NT2/D1 (cell line): ENCODE measurements around the gene ENO1.
"Not testable (repeated sequence)": the region's sequence is repeated elsewhere in the genome, so short reads cannot be mapped to it uniquely, and the experiment has no call there.

Source experiments
- DNase-seq: peaks from one replicate; pipeline ENCODE4 v3.0.0-alpha.2; 2011; ENCODE audit warnings: low read depth, low spot score
- H3K27me3 ChIP-seq: 2 replicates; pipeline ENCODE4 v1.6.0; 2011; ENCODE audit warnings: mild to moderate bottlenecking; ENCODE audit not compliant: insufficient read length, insufficient read depth
- H3K36me3 ChIP-seq: 2 replicates; pipeline ENCODE4 v1.6.1; 2011; ENCODE audit warnings: mild to moderate bottlenecking, low read length, mixed read lengths; ENCODE audit not compliant: insufficient read depth, insufficient read length
- H3K4me1 ChIP-seq: 2 replicates; pipeline ENCODE4 v1.5.1; 2011; ENCODE audit not compliant: insufficient read depth, insufficient read length
- H3K4me3 ChIP-seq: 2 replicates; pipeline ENCODE4 v1.5.1; 2011; ENCODE audit warnings: low read depth; ENCODE audit not compliant: insufficient read length
- H3K9ac ChIP-seq: 2 replicates; pipeline ENCODE4 v1.6.0; 2011; ENCODE audit warnings: low read depth; ENCODE audit not compliant: insufficient read length
- H3K9me3 ChIP-seq: 2 replicates; pipeline ENCODE4 v1.5.1; 2011; ENCODE audit warnings: mild to moderate bottlenecking, low read length; ENCODE audit not compliant: insufficient read depth
- SUZ12 ChIP-seq: IDR thresholded peaks from 2 replicates; pipeline ENCODE4 v1.6.1; 2011; ENCODE audit not compliant: insufficient read length, insufficient read depth; ENCODE audit errors: extremely low read depth
- YY1 ChIP-seq: IDR thresholded peaks from 2 replicates; pipeline ENCODE4 v1.6.1; 2011; ENCODE audit not compliant: insufficient read length, insufficient read depth
- ZNF274 ChIP-seq: IDR thresholded peaks from 2 replicates; pipeline ENCODE4 v1.6.1; 2011; ENCODE audit warnings: mild to moderate bottlenecking, low read depth, low read length

ENO1 gene

GRCh38 chr1:8889925-8890785 is 11.7 kb upstream of the ENO1 start:
- peaks cover 4% of the 10 kb centered on the region for H3K4me1 ChIP-seq
- H3K9me3 ChIP-seq = no peaks in the 10 kb centered on the region
- H3K36me3 ChIP-seq = no peaks in the 10 kb centered on the region
- H3K27me3 ChIP-seq = no peaks in the 10 kb centered on the region
- H3K4me3 ChIP-seq = no peak overlapping the region
- H3K9ac ChIP-seq = no peak overlapping the region
- TF ChIP-seq YY1 (no peak), ZNF274 (no peak), SUZ12 (no peak)
- no peak for DNase-seq

DNA sequence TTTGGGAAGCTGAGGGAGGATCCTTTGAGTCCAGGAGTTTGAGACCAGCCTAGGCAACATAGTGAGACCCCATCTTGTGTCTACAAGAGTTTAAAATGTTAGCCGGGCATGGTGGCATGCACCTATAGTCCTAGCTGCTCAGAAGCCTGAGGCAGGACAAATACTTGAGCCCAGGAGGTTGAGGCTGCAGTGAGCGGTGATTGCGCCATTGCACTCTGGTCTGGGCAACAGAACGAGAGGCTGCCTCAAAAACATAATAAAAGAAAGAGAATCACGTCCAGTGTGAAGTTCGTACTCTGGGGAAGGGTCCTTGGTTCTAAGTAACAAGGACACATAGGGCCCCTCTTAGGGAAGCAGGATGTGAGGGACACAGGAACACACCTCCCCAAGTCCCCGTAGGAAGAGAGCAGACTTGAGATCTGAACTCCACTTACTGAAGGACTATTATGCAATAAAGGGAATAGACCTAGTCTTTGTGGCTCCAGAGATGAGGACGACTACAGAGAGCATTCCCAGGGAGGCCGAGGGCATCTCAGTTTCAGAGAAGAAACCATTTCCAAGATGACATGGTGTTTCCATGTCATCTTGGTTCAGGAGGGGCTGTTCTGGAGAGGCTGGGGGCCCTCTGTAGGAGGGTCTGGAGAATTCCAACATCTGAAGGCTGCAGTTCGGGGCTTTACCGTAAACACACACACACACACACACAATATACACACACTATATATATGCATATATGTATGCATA is 10.8 kb upstream of the ENO1 start:
- Histone ChIP-seq H3K27me3 (no peaks in the 10 kb centered on the region), H3K9me3 (no peaks in the 10 kb centered on the region), H3K36me3 (no peaks in the 10 kb centered on the region), H3K4me3 (no peak overlapping the region), H3K9ac (no peak overlapping the region), H3K4me1 (peaks cover 4% of the 10 kb centered on the region)
- TF ChIP-seq SUZ12 (no peak), ZNF274 (no peak), YY1 (no peak)
- DNase-seq = no peak

- no peak for DNase-seq
- H3K36me3 ChIP-seq = no peaks in the 10 kb centered on the region
- no peaks in the 10 kb centered on the region for H3K27me3 ChIP-seq
- TF ChIP-seq SUZ12 (no peak), ZNF274 (no peak), YY1 (no peak)
- H3K4me3 ChIP-seq = no peak overlapping the region
- peaks cover 4% of the 10 kb centered on the region for H3K4me1 ChIP-seq
- no peaks in the 10 kb centered on the region for H3K9me3 ChIP-seq
- no peak overlapping the region for H3K9ac ChIP-seq
These were observed 8.1 kb upstream of the ENO1 start for GRCh38 chr1:8886589-8886988.

GRCh38 chr1:8886031-8886524 is 7.6 kb upstream of the ENO1 start:
- not testable (repeated sequence) for H3K27me3 ChIP-seq, DNase-seq, H3K4me1 ChIP-seq, H3K9ac ChIP-seq, H3K9me3 ChIP-seq, H3K4me3 ChIP-seq, H3K36me3 ChIP-seq

DNA sequence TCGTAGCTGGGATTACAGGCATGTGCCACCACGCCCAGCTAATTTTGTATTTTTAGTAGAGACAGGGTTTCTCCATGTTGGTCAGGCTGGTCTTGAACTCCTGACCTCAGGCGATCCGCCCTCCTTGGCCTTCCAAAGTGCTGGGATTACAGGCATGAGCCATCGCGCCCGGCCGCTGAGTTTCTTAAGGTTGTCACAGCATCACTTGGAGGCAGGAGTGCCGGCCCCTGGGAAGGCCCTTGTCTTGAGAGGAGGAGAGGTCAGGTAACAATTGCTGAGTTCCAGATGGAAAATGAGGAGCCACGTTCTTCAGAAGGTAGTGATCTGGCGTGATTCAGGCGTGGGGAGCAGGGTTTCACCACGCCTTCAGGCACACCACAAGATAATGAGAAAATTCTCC is 5.6 kb upstream of the ENO1 start:
- not testable (repeated sequence) for H3K4me1 ChIP-seq, DNase-seq, H3K27me3 ChIP-seq, H3K9me3 ChIP-seq, H3K9ac ChIP-seq, H3K36me3 ChIP-seq, H3K4me3 ChIP-seq

GRCh38 chr1:8883491-8883890 is 5.0 kb upstream of the ENO1 start:
- no peak overlapping the region for H3K9ac ChIP-seq
- H3K4me1 ChIP-seq = no peaks in the 10 kb centered on the region
- no peak overlapping the region for H3K4me3 ChIP-seq
- no peaks in the 10 kb centered on the region for H3K27me3 ChIP-seq
- no peaks in the 10 kb centered on the region for H3K36me3 ChIP-seq
- DNase-seq = no peak
- TF ChIP-seq YY1 (no peak), ZNF274 (no peak), SUZ12 (no peak)
- no peaks in the 10 kb centered on the region for H3K9me3 ChIP-seq

DNA sequence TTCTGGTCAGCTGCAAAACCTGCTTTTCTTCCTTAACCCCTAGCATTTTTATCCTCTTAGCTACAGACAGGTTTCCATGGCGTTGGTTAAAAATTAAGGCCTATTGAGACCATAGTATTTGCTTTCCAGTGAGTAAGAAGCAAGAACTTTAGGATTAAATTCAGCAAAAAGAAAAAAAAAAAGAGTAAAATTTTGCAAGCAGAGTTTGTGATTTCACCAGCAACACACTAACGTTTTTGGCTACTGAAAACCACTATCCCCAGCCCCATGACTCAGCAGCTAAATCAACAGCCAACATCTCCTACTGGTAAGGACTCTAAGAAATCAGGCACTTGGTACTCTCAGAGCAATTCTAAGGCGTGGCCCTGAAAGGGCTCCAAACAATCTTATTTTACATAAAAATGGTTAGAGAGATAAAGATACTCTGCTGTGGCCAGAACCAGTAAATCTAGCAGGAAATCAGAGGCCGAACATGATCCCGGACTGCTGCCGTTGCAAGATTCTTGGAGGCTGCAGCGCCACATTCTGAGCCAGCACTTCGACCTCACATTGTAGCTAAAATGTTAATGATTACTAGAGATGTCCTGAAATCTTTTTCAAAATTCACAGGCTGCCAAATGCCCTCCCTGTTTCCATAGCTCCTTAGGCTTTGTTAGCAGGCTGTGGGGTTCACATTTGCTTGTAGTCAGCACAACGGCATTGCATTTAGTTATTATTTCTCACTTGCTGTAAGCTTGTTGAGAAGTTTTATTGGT is 1.6 kb upstream of the ENO1 start:
- no peaks in the 10 kb centered on the region for H3K4me1 ChIP-seq
- TF ChIP-seq YY1 (no peak), ZNF274 (no peak), SUZ12 (no peak)
- peak overlapping the region; percentile 96 for H3K4me3 ChIP-seq
- peaks cover 25% of the 10 kb centered on the region for H3K36me3 ChIP-seq
- H3K27me3 ChIP-seq = no peaks in the 10 kb centered on the region
- no peak for DNase-seq
- H3K9ac ChIP-seq = peak overlapping the region; percentile 100
- H3K9me3 ChIP-seq = no peaks in the 10 kb centered on the region
